ENCODE measurements around the gene TRIM41.

TRIM41 gene

DNA sequence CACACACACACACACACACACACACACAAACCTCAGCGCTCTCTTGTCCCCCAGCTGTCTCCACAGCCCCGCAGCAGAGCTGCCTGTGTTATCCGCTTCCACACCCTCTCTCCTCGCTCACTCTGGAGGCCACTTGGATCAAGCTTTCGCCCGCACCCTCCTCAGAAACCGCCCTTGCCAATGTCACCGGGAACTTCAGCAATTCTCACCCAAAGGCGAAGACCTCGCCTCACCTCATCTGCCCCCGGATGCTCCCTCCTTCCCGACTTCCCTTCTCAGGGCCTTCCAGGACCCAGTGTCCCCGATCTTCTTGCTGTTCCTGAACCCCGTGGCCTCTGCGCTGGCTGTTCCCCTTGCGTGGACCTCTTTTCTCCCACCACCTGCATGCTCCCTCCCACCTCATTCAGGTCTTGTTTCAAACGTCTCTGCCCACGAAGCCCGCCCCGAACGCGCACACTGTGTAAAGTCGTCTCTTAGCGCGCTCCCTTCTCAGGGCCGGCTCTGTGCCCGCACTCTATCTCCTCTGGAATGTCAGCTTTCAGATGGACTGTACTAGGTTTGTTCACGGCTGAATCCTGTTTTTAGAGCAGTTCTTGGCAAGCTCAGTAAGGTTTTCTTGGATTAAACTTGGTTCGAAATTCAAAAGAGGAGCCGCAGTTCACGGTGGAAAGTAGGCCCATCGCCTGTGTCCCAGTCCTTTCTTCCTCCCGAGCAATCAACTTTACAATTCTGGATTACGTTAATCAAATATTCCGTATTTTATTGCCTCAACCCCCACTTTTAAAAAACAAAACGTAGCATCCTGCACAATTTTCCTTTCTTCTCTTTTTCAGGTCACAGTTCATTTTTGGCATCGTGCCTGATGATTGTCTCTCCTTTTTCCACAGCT lies 17.1 kb upstream of the TRIM41 start:
- peak; percentile 4; the same call in 2 of the 3 replicates for ATAC-seq
- TF ChIP-seq SNAI2 (CRISPR knock-in tag; IDR thresholded peaks at IDR 0.05) (no peak), CSDC2 (CRISPR knock-in tag; IDR thresholded peaks at IDR 0.05) (no peak), PPARA (CRISPR knock-in tag; IDR thresholded peaks at IDR 0.05; ENCODE audit: borderline replicate concordance) (no peak), ZNF8 (CRISPR knock-in tag; IDR thresholded peaks at IDR 0.05) (no peak), ISL1 (CRISPR knock-in tag; IDR thresholded peaks at IDR 0.05) (no peak), TCF4 (CRISPR knock-in tag; IDR thresholded peaks at IDR 0.05; ENCODE audit: borderline replicate concordance) (no peak), ESRRG (CRISPR knock-in tag; IDR thresholded peaks at IDR 0.05) (no peak), ZNF565 (CRISPR knock-in tag; conservative IDR thresholded peaks at IDR 0.05; ENCODE audit: low read depth) (no peak), ZFP3 (CRISPR knock-in tag; IDR thresholded peaks at IDR 0.05) (no peak)

DNA sequence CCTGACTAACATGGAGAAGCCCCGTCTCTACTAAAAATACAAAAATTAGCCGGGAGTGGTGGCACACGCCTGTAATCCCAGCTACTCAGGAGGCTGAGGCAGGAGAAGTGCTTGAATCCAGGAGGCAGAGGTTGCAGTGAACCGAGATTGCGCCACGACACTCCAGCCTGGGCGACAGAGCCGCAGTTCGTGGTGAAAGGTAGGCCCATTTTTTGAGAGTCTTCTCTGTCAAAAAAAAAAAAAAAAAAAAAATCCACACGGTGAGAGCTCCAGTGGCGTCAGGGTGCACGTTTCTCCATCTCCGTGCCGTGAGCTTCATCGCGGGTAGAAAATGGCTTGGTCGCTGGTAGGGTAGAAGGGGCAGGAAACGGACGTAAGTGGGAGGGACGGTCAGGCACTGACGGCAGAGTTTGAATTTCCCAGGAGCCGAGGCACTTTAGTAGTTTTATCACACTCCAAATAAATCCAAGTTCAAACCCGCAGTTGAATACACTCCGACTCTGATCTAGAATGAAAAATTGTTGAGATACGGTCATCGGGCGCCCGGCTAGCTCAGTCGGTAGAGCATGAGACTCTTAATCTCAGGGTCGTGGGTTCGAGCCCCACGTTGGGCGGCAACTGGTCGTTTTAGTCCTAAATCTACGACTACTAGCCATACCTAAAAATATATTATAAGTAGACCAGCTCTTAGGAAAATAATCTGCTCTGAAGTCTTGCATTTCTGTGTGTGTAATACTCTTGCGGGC lies 15.7 kb upstream of the TRIM41 start:
- ATAC-seq = peak; percentile 71
- TF ChIP-seq, protein P1, sequence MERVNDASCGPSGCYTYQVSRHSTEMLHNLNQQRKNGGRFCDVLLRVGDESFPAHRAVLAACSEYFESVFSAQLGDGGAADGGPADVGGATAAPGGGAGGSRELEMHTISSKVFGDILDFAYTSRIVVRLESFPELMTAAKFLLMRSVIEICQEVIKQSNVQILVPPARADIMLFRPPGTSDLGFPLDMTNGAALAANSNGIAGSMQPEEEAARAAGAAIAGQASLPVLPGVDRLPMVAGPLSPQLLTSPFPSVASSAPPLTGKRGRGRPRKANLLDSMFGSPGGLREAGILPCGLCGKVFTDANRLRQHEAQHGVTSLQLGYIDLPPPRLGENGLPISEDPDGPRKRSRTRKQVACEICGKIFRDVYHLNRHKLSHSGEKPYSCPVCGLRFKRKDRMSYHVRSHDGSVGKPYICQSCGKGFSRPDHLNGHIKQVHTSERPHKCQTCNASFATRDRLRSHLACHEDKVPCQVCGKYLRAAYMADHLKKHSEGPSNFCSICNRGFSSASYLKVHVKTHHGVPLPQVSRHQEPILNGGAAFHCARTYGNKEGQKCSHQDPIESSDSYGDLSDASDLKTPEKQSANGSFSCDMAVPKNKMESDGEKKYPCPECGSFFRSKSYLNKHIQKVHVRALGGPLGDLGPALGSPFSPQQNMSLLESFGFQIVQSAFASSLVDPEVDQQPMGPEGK (CRISPR knock-in tag; IDR thresholded peaks at IDR 0.05; ENCODE audit: borderline replicate concordance) = 0 out of 2 replicates have a peak, but pooled peaks have one; percentile 87
- TF ChIP-seq ZFP3 (CRISPR knock-in tag; IDR thresholded peaks at IDR 0.05) (peak; percentile 54; the same call in 1 of the 2 replicates), PPARA (CRISPR knock-in tag; IDR thresholded peaks at IDR 0.05; ENCODE audit: borderline replicate concordance) (no peak), GLIS3 (CRISPR knock-in tag; IDR thresholded peaks at IDR 0.05) (peak; percentile 88), ISL1 (CRISPR knock-in tag; IDR thresholded peaks at IDR 0.05) (no peak), ZC3H10 (CRISPR knock-in tag; IDR thresholded peaks at IDR 0.05) (0 out of 2 replicates have a peak, but pooled peaks have one; percentile 29)
- TF ChIP-seq, protein P2, sequence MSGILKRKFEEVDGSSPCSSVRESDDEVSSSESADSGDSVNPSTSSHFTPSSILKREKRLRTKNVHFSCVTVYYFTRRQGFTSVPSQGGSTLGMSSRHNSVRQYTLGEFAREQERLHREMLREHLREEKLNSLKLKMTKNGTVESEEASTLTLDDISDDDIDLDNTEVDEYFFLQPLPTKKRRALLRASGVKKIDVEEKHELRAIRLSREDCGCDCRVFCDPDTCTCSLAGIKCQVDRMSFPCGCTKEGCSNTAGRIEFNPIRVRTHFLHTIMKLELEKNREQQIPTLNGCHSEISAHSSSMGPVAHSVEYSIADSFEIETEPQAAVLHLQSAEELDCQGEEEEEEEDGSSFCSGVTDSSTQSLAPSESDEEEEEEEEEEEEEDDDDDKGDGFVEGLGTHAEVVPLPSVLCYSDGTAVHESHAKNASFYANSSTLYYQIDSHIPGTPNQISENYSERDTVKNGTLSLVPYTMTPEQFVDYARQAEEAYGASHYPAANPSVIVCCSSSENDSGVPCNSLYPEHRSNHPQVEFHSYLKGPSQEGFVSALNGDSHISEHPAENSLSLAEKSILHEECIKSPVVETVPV (CRISPR knock-in tag; IDR thresholded peaks at IDR 0.05) = no peak
- TF ChIP-seq, protein P3, sequence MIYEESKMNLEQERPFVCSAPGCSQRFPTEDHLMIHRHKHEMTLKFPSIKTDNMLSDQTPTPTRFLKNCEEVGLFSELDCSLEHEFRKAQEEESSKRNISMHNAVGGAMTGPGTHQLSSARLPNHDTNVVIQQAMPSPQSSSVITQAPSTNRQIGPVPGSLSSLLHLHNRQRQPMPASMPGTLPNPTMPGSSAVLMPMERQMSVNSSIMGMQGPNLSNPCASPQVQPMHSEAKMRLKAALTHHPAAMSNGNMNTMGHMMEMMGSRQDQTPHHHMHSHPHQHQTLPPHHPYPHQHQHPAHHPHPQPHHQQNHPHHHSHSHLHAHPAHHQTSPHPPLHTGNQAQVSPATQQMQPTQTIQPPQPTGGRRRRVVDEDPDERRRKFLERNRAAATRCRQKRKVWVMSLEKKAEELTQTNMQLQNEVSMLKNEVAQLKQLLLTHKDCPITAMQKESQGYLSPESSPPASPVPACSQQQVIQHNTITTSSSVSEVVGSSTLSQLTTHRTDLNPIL (CRISPR knock-in tag; IDR thresholded peaks at IDR 0.05; ENCODE audit: low read depth) = 0 out of 2 replicates have a peak, but pooled peaks have one; percentile 39
- TF ChIP-seq, protein P4, sequence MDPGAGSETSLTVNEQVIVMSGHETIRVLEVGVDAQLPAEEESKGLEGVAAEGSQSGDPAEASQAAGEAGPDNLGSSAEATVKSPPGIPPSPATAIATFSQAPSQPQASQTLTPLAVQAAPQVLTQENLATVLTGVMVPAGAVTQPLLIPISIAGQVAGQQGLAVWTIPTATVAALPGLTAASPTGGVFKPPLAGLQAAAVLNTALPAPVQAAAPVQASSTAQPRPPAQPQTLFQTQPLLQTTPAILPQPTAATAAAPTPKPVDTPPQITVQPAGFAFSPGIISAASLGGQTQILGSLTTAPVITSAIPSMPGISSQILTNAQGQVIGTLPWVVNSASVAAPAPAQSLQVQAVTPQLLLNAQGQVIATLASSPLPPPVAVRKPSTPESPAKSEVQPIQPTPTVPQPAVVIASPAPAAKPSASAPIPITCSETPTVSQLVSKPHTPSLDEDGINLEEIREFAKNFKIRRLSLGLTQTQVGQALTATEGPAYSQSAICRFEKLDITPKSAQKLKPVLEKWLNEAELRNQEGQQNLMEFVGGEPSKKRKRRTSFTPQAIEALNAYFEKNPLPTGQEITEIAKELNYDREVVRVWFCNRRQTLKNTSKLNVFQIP (CRISPR knock-in tag; IDR thresholded peaks at IDR 0.05; ENCODE audit: borderline replicate concordance, low read depth) = 0 out of 2 replicates have a peak, but pooled peaks have one; percentile 55

DNA sequence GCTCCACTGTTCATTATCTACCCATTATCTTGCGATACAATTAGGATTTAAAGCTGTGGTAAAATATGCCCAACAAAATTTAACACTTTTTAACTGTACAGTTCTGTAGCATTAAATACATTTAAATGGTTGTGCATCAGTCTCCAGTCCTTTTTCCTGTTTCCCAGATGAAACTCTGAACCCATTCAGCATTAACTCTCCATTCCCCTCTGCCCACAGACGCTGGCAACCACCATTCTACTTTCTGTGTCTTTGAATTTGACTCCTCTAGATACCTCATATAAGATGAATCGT lies 15.2 kb upstream of the TRIM41 start:
- no peak for ATAC-seq
- no peak for TF ChIP-seq ESRRG (CRISPR knock-in tag; IDR thresholded peaks at IDR 0.05)
- TF ChIP-seq TCF4 (CRISPR knock-in tag; IDR thresholded peaks at IDR 0.05; ENCODE audit: borderline replicate concordance) = no peak
- TF ChIP-seq BACH2 (CRISPR knock-in tag; IDR thresholded peaks at IDR 0.05; ENCODE audit: borderline replicate concordance) = no peak
- TF ChIP-seq PPARA (CRISPR knock-in tag; IDR thresholded peaks at IDR 0.05; ENCODE audit: borderline replicate concordance) = no peak
- TF ChIP-seq GLIS3 (CRISPR knock-in tag; IDR thresholded peaks at IDR 0.05) = no peak
- no peak for TF ChIP-seq ZNF565 (CRISPR knock-in tag; conservative IDR thresholded peaks at IDR 0.05; ENCODE audit: low read depth)
- TF ChIP-seq, protein P2 (CRISPR knock-in tag; IDR thresholded peaks at IDR 0.05) = peak; percentile 16; the same call in 1 of the 2 replicates
- no peak for TF ChIP-seq ZNF70 (CRISPR knock-in tag; IDR thresholded peaks at IDR 0.05)
- peak; percentile 57; the same call in 1 of the 2 replicates for TF ChIP-seq RARB (CRISPR knock-in tag; IDR thresholded peaks at IDR 0.05)
- no peak for TF ChIP-seq ZFP30 (CRISPR knock-in tag; IDR thresholded peaks at IDR 0.05)
- TF ChIP-seq ZFP3 (CRISPR knock-in tag; IDR thresholded peaks at IDR 0.05) = no peak
- TF ChIP-seq, protein P4 (CRISPR knock-in tag; IDR thresholded peaks at IDR 0.05; ENCODE audit: borderline replicate concordance, low read depth) = no peak
- 0 out of 2 replicates have a peak, but pooled peaks have one; percentile 21 for TF ChIP-seq ZNF8 (CRISPR knock-in tag; IDR thresholded peaks at IDR 0.05)
- TF ChIP-seq CSDC2 (CRISPR knock-in tag; IDR thresholded peaks at IDR 0.05) = no peak
- no peak for TF ChIP-seq SNAI2 (CRISPR knock-in tag; IDR thresholded peaks at IDR 0.05)
- TF ChIP-seq ARNTL (CRISPR knock-in tag; IDR thresholded peaks at IDR 0.05; ENCODE audit: borderline replicate concordance, low read depth) = no peak
- TF ChIP-seq, protein P1 (CRISPR knock-in tag; IDR thresholded peaks at IDR 0.05; ENCODE audit: borderline replicate concordance) = no peak; the same call in 1 of the 2 replicates

Measured in SK-N-SH treated with all-trans-retinoic acid at 6 μM for 48 hours (cell line).